ENCODE results near the gene PHKB.
"Not testable (repeated sequence)": the region's sequence is repeated elsewhere in the genome, so short reads cannot be mapped to it uniquely, and the experiment has no call there.

Gene PHKB

GRCh38 chr16:47470810-47471209 lies 9.7 kb downstream of the PHKB start:
- no peak for DNase-seq

GRCh38 chr16:47473004-47473403 lies 11.9 kb downstream of the PHKB start:
- not testable (repeated sequence) for DNase-seq

- no peak for DNase-seq
Observed at GRCh38 chr16:47473792-47474191, 12.7 kb downstream of the PHKB start.

GRCh38 chr16:47475786-47476185 lies 14.7 kb downstream of the PHKB start:
- DNase-seq: no peak

GRCh38 chr16:47476654-47477345 lies 15.7 kb downstream of the PHKB start:
- no peak for DNase-seq

GRCh38 chr16:47477679-47478078 lies 16.5 kb downstream of the PHKB start:
- DNase-seq: no peak

GRCh38 chr16:47480410-47480809 lies 19.3 kb downstream of the PHKB start:
- DNase-seq: no peak

GRCh38 chr16:47481698-47482374 lies 20.7 kb downstream of the PHKB start:
- no peak for DNase-seq

GRCh38 chr16:47483616-47484015 lies 22.5 kb downstream of the PHKB start:
- no peak for DNase-seq

GRCh38 chr16:47486856-47487255 lies 25.7 kb downstream of the PHKB start:
- no peak for DNase-seq

- DNase-seq: no peak
Observed at GRCh38 chr16:47488051-47488450, 26.9 kb downstream of the PHKB start.

- DNase-seq: no peak
Observed at GRCh38 chr16:47490471-47490870, 29.3 kb downstream of the PHKB start.

- DNase-seq: no peak
Observed at GRCh38 chr16:47492036-47492427, 30.9 kb downstream of the PHKB start.

- peak; percentile 29 for DNase-seq
Observed at GRCh38 chr16:47492428-47493377, 31.6 kb downstream of the PHKB start.

GRCh38 chr16:47493381-47494337 lies 32.5 kb downstream of the PHKB start:
- DNase-seq: peak; percentile 82

- no peak for DNase-seq
Observed at GRCh38 chr16:47499080-47499699, 38.1 kb downstream of the PHKB start.

GRCh38 chr16:47499700-47500264 lies 38.7 kb downstream of the PHKB start:
- no peak for DNase-seq

- no peak for DNase-seq
Observed at GRCh38 chr16:47503936-47504335, 42.8 kb downstream of the PHKB start.

GRCh38 chr16:47504599-47504998 lies 43.5 kb downstream of the PHKB start:
- no peak for DNase-seq

- no peak for DNase-seq
Observed at GRCh38 chr16:47506800-47507199, 45.7 kb downstream of the PHKB start.

GRCh38 chr16:47507701-47508100 lies 46.6 kb downstream of the PHKB start:
- no peak for DNase-seq

GRCh38 chr16:47511882-47512281 lies 50.8 kb downstream of the PHKB start:
- DNase-seq: no peak

Measured in KG1 (cell line).